Activated gamma-delta T cell treated with Interleukin-2 at 50 U/mL for 16 hours (primary cell): ENCODE data around the gene DEFB113.

Experiments
- DNase-seq: peaks from one replicate; pipeline ENCODE4 v3.0.0-alpha.2; 2020

The DEFB113 gene

DNA sequence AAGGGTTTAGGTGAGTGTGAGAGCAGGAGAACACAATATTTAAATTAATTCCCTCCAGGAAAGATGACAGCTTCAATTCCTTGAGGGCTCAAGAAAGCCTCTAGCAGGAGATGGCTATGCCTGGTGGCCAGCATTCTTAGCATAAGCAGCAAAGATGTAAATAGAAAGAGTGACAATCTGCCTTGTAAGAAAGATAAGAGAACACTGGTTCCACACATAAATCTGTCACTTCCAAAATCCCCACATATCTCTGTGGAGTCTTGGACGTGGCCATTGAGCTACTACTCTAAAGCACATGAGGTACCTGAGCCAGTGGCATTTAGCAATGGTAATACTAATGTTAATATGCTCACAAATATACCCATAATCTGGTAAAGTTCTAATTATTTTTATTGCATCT is 34.7 kb downstream of the DEFB113 start:
- DNase-seq, result no peak

DNA sequence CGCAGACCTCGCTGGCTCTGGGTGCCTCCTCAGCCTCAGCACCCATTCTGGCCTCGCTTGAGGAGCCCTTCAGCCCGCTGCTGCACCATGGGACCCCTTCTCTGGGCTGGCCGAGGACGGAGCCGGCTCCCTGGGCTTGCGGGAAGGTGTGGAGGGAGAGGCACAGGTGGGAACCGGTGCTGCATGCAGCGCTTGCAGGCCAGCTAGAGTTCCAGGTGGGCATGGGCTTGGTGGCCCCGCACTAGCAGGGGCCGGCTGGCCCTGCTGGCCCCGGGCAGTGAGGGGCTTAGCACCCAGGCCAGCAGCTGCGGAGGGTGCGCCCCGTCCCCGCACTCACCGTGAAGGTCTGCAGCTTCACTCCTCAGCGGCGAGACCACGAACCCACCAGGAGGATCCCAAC is 35.9 kb downstream of the DEFB113 start:
- no peak for DNase-seq

DNA sequence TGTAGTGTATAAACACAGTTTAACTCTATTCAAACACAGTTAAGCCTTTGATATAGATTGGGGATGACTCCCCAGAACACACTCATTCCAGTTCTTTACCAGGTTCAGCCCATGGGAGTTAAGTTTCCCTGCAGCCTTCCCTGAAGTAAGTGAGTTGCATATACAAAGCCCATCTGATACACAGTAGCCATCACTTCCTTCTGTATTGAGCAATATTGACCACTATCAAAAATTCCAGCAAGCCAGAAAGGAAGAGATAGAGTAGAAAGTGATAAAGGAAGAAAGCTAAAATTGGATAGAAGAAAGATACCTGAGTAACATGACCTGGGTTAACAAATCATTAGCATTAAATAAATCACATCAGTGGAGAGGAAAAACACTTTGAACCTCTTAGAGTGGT is 40.1 kb downstream of the DEFB113 start:
- no peak for DNase-seq

DNA sequence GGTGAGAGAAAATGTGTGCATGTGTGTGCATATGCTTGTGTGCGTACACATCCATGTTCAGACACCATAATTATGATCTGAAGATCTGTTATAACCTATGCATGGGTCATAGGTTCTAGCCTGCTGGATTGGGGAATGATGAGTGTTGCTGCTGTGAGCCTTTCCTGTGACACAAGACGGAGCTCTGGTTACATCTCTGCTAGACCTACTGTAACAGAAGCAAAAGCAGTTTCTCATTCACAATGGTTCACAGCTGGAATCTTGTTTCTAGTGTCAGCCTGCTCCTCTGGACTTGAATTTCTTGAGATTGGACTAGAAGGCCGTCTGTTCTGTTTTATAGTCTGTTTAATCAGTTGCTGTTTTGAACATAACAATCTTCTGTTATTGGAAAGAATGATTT is 45.6 kb downstream of the DEFB113 start:
- no peak for DNase-seq

DNA sequence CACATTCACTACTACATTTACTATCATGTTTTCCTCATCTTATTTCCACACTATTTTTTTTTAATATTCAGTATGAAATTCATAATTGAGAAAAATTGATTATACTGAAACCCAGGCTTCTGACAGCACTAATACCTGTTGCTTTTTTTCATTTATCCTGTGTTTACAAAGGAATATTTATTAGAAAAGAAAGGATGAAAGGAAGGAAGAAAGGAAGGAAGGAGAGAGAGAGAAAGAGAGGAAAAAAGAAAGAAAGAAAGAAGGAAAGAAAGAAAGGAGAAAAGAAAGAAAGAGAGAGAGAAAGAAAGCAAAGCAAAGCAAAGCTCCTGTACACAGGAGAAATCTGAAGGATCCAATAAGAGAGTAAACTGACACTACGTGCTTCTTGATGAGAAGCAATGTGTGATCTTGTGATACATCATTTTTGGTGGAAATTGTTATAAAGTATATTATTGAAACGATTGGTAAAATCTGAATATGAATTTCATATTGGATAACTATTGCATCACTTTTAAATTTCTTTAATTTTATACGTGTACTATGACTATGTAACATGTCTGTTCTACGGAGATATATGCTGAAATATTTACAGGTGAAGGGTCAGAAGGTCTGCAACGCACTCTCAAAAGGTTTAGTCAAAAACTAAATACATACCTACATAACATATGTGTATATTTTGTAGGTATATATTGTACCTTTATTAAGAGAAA is 49.3 kb downstream of the DEFB113 start:
- DNase-seq, result no peak

DNA sequence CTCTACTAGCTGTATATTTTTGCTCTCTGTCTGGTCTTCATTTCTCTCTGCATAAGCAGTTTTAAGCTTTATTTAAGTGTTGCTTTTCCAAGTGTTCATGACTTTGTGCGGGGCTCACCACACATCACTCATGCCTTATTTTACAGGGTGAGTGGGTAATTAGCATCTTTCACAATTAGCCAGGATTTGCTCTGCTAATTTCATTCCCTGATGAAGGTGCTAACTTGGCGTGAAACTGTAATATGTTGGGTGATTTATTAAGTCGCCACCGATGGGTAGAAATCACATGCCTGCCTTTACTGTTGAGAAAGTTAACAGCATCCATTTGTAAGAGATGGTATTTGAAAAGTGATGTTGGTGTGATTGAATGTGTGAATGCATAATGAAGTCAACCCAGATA is 50.2 kb downstream of the DEFB113 start:
- no peak for DNase-seq

DNA sequence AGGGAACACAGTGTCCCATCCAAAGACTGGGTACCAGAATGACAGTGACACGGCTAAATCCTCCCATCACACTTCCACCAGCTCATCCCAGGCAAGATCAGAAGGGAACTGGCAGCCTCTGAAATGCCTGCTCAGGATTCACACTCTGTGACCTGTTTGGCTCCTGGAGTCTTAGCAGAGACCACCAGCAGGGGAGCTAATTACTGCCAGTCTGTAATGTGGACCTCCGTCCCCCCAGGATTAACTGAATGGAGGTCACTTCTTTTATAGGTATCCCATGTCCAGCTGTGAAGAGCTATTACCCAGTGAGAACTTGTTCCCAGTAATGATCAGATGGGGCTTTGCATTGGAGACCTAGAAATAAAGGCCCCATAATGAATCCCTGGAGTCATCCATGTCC is 50.6 kb downstream of the DEFB113 start:
- DNase-seq, result no peak
